GM18498 (cell line): Measurements from ENCODE around the gene CPTP.
A peak's percentile ranks its signal among the peaks of the same experiment; 100 is the strongest.

Experiments used
- ATAC-seq: cut with Tn5 transposase; IDR thresholded peaks from one replicate; pipeline ENCODE4 v1.9.1; 2021; ENCODE audit warnings: mild to moderate bottlenecking, moderate library complexity; ENCODE audit not compliant: unreplicated experiment

Gene CPTP

GRCh38 chr1:1347026-1347595, 22.5 kb downstream of the CPTP start:
- ATAC-seq = no peak

DNA sequence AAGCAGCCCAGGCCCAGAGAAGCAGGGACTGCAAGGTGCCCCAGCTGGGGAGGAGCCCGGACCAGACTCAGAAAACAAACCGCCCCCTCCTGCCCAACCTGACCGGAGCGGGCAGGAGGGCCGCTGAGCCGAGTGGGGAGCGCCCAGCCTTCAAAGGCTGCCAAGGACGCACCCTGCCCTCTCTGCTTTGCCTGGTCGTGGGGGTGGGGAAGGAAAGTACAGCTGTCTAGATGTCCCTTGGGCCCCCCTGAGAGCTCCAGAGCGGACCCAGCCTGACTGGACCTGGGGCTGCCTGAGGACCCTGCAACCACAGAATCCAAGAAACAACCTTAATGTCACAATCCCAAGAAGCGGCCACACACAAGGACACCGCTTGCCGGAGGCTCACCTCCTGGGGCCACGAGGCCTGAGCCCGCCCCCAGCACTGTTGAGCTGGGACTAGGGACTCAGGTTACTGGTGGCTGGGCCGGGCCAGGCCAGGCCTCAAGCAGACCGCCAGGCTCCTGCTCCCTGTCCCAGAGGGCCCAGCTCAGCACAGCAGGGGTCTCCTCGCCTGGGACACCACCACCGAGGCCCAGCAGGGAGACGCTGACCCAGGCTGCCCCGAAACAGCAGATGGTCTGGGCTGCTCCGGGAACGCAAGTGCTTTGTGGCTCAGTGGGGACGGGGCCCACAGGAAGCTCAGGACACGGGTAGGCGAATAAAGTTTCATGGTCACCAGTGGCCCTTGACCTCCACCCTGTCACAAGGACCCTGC, 23.2 kb downstream of the CPTP start:
- ATAC-seq = no peak

DNA sequence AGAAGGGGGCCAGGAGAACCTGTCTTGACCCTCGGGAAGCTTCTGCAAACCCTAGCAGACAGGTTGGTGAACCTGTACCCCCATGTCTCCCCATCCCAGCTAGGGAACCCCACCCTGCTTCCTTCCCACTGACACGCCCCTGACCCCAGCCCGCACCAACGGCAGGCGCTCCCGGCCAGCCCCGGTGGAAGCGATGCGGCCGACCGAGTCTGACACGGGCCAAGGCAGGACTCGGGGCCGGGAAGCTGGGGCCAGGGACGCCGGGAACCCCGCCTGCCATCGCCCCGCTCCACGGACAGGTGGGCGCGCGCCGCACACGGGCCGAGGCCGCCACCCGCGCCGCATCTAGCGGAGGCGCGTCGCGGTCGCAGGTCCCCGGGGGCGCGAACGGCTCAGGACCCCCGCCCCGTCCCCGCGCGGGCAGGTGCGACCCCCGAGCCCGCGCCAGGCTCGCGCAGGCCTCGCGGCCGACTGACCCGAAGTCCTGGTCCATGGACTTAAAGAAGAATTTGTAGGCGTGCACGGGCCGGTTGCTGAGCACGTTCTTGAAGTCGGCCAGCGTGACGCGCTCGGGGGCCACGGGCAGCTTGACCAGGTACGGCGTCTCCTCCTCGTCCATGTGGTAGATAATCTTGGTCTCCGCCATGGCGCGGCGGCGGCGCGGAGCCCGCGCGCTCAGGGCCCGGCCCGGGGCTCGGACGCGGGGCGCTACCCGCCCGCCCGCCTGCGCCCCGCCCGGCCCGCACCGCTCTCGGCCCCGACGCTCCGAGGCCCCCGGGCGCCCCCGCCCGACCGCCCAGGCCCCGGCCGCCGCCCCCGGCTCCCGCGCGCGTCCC, 24.0 kb downstream of the CPTP start:
- peak; percentile 36 for ATAC-seq

- ATAC-seq = peak; percentile 75
These were observed 24.8 kb downstream of the CPTP start, which contains the start of gene DVL1 for GRCh38 chr1:1349256-1350012. TSS of gene DVL1 (minus strand) at chr1:1349418. CDS start at chr1:1349065, 353 bp downstream.

GRCh38 chr1:1351511-1352427, 27.2 kb downstream of the CPTP start:
- ATAC-seq = no peak

GRCh38 chr1:1352786-1353388, 28.3 kb downstream of the CPTP start:
- no peak for ATAC-seq

- ATAC-seq = no peak
These were observed 29.0 kb downstream of the CPTP start for GRCh38 chr1:1353389-1354151.

GRCh38 chr1:1354271-1355247, 30.0 kb downstream of the CPTP start:
- no peak for ATAC-seq

GRCh38 chr1:1355416-1355815, 30.8 kb downstream of the CPTP start:
- ATAC-seq = no peak

GRCh38 chr1:1356166-1356795, 31.7 kb downstream of the CPTP start:
- ATAC-seq = no peak

- ATAC-seq = no peak
These were observed 32.3 kb downstream of the CPTP start for GRCh38 chr1:1356796-1357401.

- no peak for ATAC-seq
These were observed 33.4 kb downstream of the CPTP start for GRCh38 chr1:1357871-1358432.

GRCh38 chr1:1358433-1359271, 34.0 kb downstream of the CPTP start, which contains the start of gene MXRA8:
TSS of gene MXRA8 (minus strand) at chr1:1358555. CDS start at chr1:1358504, 51 bp downstream.
- ATAC-seq = no peak

- ATAC-seq = no peak
These were observed 34.7 kb downstream of the CPTP start for GRCh38 chr1:1359308-1359663.

GRCh38 chr1:1359664-1360468, 35.3 kb downstream of the CPTP start:
- no peak for ATAC-seq
